ENCODE results near the gene TXNDC9.

The TXNDC9 gene, protein sequence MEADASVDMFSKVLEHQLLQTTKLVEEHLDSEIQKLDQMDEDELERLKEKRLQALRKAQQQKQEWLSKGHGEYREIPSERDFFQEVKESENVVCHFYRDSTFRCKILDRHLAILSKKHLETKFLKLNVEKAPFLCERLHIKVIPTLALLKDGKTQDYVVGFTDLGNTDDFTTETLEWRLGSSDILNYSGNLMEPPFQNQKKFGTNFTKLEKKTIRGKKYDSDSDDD

GRCh38 chr2:99335911-99336803, at the start of gene TXNDC9:
TSS of gene TXNDC9 (minus strand) at chr2:99336333. CDS start at chr2:99333210, 3,123 bp downstream.
- H3K4me1 ChIP-seq (ENCODE audit: insufficient read depth, poor library complexity, severe bottlenecking): peaks cover 12% of the 10 kb centered on the region
- peaks cover 24% of the 10 kb centered on the region for H3K36me3 ChIP-seq (ENCODE audit: low read depth)
- peak within 1 kb of the TSS; percentile 77 for H3K27ac ChIP-seq (ENCODE audit: poor library complexity, severe bottlenecking)
- H3K27me3 ChIP-seq (ENCODE audit: insufficient read depth, poor library complexity, severe bottlenecking): no peaks in the 10 kb centered on the region
- TF ChIP-seq, protein P1, sequence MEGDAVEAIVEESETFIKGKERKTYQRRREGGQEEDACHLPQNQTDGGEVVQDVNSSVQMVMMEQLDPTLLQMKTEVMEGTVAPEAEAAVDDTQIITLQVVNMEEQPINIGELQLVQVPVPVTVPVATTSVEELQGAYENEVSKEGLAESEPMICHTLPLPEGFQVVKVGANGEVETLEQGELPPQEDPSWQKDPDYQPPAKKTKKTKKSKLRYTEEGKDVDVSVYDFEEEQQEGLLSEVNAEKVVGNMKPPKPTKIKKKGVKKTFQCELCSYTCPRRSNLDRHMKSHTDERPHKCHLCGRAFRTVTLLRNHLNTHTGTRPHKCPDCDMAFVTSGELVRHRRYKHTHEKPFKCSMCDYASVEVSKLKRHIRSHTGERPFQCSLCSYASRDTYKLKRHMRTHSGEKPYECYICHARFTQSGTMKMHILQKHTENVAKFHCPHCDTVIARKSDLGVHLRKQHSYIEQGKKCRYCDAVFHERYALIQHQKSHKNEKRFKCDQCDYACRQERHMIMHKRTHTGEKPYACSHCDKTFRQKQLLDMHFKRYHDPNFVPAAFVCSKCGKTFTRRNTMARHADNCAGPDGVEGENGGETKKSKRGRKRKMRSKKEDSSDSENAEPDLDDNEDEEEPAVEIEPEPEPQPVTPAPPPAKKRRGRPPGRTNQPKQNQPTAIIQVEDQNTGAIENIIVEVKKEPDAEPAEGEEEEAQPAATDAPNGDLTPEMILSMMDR (IDR thresholded peaks at IDR 0.05; ENCODE audit: poor library complexity, severe bottlenecking): no peak
- ATAC-seq (ENCODE audit: low read depth) (peak; percentile 77), DNase-seq (ENCODE audit: low spot score) (peak; percentile 99)
- peak within 1 kb of the TSS; percentile 59 for H3K4me3 ChIP-seq (ENCODE audit: severe bottlenecking)
- H3K9me3 ChIP-seq (ENCODE audit: severe bottlenecking): no peaks in the 10 kb centered on the region

DNA sequence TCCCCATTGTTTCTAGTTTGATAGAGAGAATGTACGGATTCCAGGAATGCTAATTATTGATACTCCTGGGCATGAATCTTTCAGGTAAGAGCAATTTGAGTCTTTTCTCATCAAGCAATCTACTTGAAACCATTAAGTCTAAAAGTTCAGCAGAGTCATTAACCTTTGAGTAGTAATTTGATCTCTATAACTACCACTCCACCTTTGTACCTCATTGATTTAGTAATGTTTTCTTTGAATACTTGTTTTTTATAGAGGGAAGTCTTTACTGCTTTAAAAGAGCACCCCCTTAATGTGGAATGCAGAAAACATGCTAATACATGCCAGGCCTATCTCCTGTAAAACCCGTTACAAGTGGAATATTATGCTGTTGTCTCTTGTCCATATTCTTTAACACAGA, 46.0 kb upstream of the TXNDC9 start:
- Histone ChIP-seq H3K27ac (ENCODE audit: poor library complexity, severe bottlenecking) (no peak overlapping the region), H3K4me1 (ENCODE audit: insufficient read depth, poor library complexity, severe bottlenecking) (no peaks in the 10 kb centered on the region), H3K4me3 (ENCODE audit: severe bottlenecking) (no peak overlapping the region), H3K27me3 (ENCODE audit: insufficient read depth, poor library complexity, severe bottlenecking) (no peaks in the 10 kb centered on the region), H3K9me3 (ENCODE audit: severe bottlenecking) (no peaks in the 10 kb centered on the region), H3K36me3 (ENCODE audit: low read depth) (peaks cover 77% of the 10 kb centered on the region)
- no peak for ATAC-seq (ENCODE audit: low read depth)
- TF ChIP-seq, protein P1 (IDR thresholded peaks at IDR 0.05; ENCODE audit: poor library complexity, severe bottlenecking): no peak
- DNase-seq (ENCODE audit: low spot score): no peak

DNA sequence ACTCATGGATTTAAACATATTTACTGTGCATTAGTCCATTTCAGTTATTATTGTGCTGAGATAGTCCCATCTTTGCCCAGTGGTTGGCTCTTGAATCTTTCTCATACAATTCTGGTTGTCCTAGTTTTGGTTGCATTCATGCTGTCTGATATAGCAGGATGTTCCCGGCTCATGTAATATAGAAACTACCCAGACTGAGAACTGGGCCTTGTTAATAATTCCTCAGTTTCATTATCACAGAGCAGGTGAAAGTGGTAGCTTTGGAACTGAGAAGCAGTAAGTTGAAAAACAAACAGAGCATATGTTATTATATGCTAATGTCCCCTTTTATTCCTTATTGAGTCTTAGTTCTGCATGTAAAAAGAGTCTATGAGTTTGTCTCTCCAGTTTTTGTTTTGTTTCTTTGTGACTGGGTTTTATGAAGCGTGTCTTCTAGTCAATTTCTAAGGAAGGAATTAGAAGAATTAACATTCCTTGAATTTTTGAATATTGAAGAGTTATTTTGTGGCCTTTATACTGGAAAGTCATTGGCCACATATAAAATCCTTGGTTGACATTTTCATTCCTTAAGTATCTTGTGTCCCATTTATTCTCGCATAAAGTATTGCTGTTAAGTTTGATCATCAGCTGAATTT, 44.4 kb upstream of the TXNDC9 start:
- no peaks in the 10 kb centered on the region for H3K9me3 ChIP-seq (ENCODE audit: severe bottlenecking)
- peaks cover 90% of the 10 kb centered on the region for H3K36me3 ChIP-seq (ENCODE audit: low read depth)
- no peaks in the 10 kb centered on the region for H3K27me3 ChIP-seq (ENCODE audit: insufficient read depth, poor library complexity, severe bottlenecking)
- no peak overlapping the region for H3K4me3 ChIP-seq (ENCODE audit: severe bottlenecking)
- TF ChIP-seq, protein P1 (IDR thresholded peaks at IDR 0.05; ENCODE audit: poor library complexity, severe bottlenecking): no peak
- no peak for ATAC-seq (ENCODE audit: low read depth)
- DNase-seq (ENCODE audit: low spot score): no peak
- H3K4me1 ChIP-seq (ENCODE audit: insufficient read depth, poor library complexity, severe bottlenecking): no peaks in the 10 kb centered on the region
- H3K27ac ChIP-seq (ENCODE audit: poor library complexity, severe bottlenecking): no peak overlapping the region

- H3K9me3 ChIP-seq (ENCODE audit: severe bottlenecking): no peaks in the 10 kb centered on the region
- no peak for DNase-seq (ENCODE audit: low spot score)
These were observed 41.7 kb upstream of the TXNDC9 start for GRCh38 chr2:99377879-99378278.

More at GRCh38 chr2:99377879-99378278, 41.7 kb upstream of the TXNDC9 start:
- H3K4me3 ChIP-seq (ENCODE audit: severe bottlenecking): no peak overlapping the region
- TF ChIP-seq, protein P1 (IDR thresholded peaks at IDR 0.05; ENCODE audit: poor library complexity, severe bottlenecking): no peak
- H3K36me3 ChIP-seq (ENCODE audit: low read depth): peaks cover 95% of the 10 kb centered on the region
- H3K4me1 ChIP-seq (ENCODE audit: insufficient read depth, poor library complexity, severe bottlenecking): no peaks in the 10 kb centered on the region
- no peak for ATAC-seq (ENCODE audit: low read depth)
- no peaks in the 10 kb centered on the region for H3K27me3 ChIP-seq (ENCODE audit: insufficient read depth, poor library complexity, severe bottlenecking)
- no peak overlapping the region for H3K27ac ChIP-seq (ENCODE audit: poor library complexity, severe bottlenecking)

All from RWPE2 (cell line).